WTC11 (cell line): ENCODE data around the gene SLC2A5.

Experiments used
- CBFB ChIP-seq: sonication (generic); formaldehyde crosslinking; IDR thresholded peaks from 2 replicates; pipeline ENCODE4 v1.8.1; 2022; ENCODE audit warnings: mild to moderate bottlenecking, low read depth, missing genetic modification reagents
- KAT7 ChIP-seq: sonication (generic); formaldehyde crosslinking; IDR thresholded peaks from 2 replicates; pipeline ENCODE4 v1.8.1; 2023; ENCODE audit warnings: missing genetic modification reagents, mild to moderate bottlenecking, borderline replicate concordance
- MXD4 ChIP-seq: fragments of 250-450 bp; sonication (Bioruptor Pico); IDR thresholded peaks from 2 replicates; pipeline ENCODE4 v1.8.0; 2021; ENCODE audit warnings: mild to moderate bottlenecking, moderate library complexity, borderline replicate concordance
- ZBTB21 ChIP-seq: sonication (generic); formaldehyde crosslinking; IDR thresholded peaks from 2 replicates; pipeline ENCODE4 v1.8.1; 2023; ENCODE audit warnings: mild to moderate bottlenecking, missing genetic modification reagents, borderline replicate concordance
- ZNF121 ChIP-seq: sonication (generic); formaldehyde crosslinking; IDR thresholded peaks from 2 replicates; pipeline ENCODE4 v1.8.0; 2023; ENCODE audit warnings: missing genetic modification reagents
- ZNF416 ChIP-seq: fragments of 250-450 bp; sonication (Bioruptor Pico); IDR thresholded peaks from 2 replicates; pipeline ENCODE4 v1.9.0; 2021; ENCODE audit warnings: mild to moderate bottlenecking, inconsistent platforms
- TF ChIP-seq, protein P1 (sequence below): fragments of 250-450 bp; sonication (Bioruptor Pico); IDR thresholded peaks from 2 replicates; pipeline ENCODE4 v2.1.2; 2022; ENCODE audit warnings: mild to moderate bottlenecking, moderate library complexity
- TF ChIP-seq, protein P2 (sequence below): fragments of 200-600 bp; IDR thresholded peaks from 2 replicates; pipeline ENCODE4 v1.8.0; 2022; ENCODE audit warnings: antibody characterized with exemption
- TF ChIP-seq, protein P3 (sequence below): sonication (generic); formaldehyde crosslinking; IDR thresholded peaks from 2 replicates; pipeline ENCODE4 v1.8.0; 2022; ENCODE audit warnings: mild to moderate bottlenecking, missing genetic modification reagents
- TF ChIP-seq, protein P4 (sequence below): sonication (generic); formaldehyde crosslinking; IDR thresholded peaks from 2 replicates; pipeline ENCODE4 v1.8.1; 2023; ENCODE audit warnings: mild to moderate bottlenecking, missing genetic modification reagents, borderline replicate concordance
- TF ChIP-seq, protein P5 (sequence below): sonication (generic); formaldehyde crosslinking; IDR thresholded peaks from 2 replicates; pipeline ENCODE4 v1.8.1; 2022; ENCODE audit warnings: missing genetic modification reagents, borderline replicate concordance
- TF ChIP-seq, protein P6 (sequence below): sonication (generic); formaldehyde crosslinking; IDR thresholded peaks from 2 replicates; pipeline ENCODE4 v1.8.1; 2023; ENCODE audit warnings: mild to moderate bottlenecking, missing genetic modification reagents
- TF ChIP-seq, protein P7 (sequence below): sonication (generic); formaldehyde crosslinking; conservative IDR thresholded peaks from 2 replicates; pipeline ENCODE4 v1.8.1; 2022; ENCODE audit warnings: mild to moderate bottlenecking, missing genetic modification reagents
- TF ChIP-seq, protein P8 (sequence below): sonication (generic); formaldehyde crosslinking; IDR thresholded peaks from 2 replicates; pipeline ENCODE4 v1.8.1; 2022; ENCODE audit warnings: mild to moderate bottlenecking, missing genetic modification reagents, moderate library complexity, borderline replicate concordance

DNA sequence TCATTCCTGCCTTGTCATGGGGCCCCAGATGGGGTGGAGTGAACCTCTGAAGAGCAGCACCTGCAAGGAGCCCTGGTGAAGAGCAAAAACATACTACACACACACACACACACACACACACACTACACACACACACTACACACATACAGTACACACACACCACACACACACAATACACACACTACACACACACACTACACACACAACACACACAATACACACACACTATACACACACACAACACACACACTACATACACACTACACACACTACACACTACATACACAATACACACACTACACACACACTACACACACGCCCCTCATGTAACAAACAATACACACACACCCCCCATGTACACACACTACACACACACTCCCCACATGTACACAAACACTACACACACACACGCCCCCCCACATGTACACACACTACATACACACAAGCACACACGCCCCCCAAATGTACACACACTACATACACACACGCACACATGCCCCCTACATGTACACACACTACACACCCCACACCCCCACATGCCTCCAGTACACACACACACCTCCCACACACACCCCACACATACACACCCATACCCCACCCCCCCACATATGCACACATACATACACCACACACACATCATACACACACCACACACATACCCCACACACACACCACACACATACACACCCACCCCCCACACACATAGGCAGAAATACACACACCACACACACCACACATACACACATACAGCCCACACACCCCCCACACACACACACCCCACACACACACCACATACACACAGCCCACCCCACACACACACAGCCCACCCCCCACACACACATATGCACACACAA lies 9.3 kb downstream of the SLC2A5 start:
- TF ChIP-seq, protein P1, sequence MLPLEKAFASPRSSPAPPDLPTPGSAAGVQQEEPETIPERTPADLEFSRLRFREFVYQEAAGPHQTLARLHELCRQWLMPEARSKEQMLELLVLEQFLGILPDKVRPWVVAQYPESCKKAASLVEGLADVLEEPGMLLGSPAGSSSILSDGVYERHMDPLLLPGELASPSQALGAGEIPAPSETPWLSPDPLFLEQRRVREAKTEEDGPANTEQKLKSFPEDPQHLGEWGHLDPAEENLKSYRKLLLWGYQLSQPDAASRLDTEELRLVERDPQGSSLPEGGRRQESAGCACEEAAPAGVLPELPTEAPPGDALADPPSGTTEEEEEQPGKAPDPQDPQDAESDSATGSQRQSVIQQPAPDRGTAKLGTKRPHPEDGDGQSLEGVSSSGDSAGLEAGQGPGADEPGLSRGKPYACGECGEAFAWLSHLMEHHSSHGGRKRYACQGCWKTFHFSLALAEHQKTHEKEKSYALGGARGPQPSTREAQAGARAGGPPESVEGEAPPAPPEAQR (CRISPR knock-in tag) = no peak
- TF ChIP-seq, protein P2, sequence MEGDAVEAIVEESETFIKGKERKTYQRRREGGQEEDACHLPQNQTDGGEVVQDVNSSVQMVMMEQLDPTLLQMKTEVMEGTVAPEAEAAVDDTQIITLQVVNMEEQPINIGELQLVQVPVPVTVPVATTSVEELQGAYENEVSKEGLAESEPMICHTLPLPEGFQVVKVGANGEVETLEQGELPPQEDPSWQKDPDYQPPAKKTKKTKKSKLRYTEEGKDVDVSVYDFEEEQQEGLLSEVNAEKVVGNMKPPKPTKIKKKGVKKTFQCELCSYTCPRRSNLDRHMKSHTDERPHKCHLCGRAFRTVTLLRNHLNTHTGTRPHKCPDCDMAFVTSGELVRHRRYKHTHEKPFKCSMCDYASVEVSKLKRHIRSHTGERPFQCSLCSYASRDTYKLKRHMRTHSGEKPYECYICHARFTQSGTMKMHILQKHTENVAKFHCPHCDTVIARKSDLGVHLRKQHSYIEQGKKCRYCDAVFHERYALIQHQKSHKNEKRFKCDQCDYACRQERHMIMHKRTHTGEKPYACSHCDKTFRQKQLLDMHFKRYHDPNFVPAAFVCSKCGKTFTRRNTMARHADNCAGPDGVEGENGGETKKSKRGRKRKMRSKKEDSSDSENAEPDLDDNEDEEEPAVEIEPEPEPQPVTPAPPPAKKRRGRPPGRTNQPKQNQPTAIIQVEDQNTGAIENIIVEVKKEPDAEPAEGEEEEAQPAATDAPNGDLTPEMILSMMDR = no peak
- TF ChIP-seq ZBTB21 (CRISPR knock-in tag) (no peak), KAT7 (no peak), ZNF416 (CRISPR knock-in tag) (no peak), CBFB (CRISPR knock-in tag) (no peak), MXD4 (no peak), ZNF121 (CRISPR knock-in tag) (no peak)
- TF ChIP-seq, protein P3, sequence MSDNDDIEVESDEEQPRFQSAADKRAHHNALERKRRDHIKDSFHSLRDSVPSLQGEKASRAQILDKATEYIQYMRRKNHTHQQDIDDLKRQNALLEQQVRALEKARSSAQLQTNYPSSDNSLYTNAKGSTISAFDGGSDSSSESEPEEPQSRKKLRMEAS (CRISPR knock-in tag) = no peak
- TF ChIP-seq, protein P4, sequence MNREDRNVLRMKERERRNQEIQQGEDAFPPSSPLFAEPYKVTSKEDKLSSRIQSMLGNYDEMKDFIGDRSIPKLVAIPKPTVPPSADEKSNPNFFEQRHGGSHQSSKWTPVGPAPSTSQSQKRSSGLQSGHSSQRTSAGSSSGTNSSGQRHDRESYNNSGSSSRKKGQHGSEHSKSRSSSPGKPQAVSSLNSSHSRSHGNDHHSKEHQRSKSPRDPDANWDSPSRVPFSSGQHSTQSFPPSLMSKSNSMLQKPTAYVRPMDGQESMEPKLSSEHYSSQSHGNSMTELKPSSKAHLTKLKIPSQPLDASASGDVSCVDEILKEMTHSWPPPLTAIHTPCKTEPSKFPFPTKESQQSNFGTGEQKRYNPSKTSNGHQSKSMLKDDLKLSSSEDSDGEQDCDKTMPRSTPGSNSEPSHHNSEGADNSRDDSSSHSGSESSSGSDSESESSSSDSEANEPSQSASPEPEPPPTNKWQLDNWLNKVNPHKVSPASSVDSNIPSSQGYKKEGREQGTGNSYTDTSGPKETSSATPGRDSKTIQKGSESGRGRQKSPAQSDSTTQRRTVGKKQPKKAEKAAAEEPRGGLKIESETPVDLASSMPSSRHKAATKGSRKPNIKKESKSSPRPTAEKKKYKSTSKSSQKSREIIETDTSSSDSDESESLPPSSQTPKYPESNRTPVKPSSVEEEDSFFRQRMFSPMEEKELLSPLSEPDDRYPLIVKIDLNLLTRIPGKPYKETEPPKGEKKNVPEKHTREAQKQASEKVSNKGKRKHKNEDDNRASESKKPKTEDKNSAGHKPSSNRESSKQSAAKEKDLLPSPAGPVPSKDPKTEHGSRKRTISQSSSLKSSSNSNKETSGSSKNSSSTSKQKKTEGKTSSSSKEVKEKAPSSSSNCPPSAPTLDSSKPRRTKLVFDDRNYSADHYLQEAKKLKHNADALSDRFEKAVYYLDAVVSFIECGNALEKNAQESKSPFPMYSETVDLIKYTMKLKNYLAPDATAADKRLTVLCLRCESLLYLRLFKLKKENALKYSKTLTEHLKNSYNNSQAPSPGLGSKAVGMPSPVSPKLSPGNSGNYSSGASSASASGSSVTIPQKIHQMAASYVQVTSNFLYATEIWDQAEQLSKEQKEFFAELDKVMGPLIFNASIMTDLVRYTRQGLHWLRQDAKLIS (CRISPR knock-in tag) = no peak
- TF ChIP-seq, protein P5, sequence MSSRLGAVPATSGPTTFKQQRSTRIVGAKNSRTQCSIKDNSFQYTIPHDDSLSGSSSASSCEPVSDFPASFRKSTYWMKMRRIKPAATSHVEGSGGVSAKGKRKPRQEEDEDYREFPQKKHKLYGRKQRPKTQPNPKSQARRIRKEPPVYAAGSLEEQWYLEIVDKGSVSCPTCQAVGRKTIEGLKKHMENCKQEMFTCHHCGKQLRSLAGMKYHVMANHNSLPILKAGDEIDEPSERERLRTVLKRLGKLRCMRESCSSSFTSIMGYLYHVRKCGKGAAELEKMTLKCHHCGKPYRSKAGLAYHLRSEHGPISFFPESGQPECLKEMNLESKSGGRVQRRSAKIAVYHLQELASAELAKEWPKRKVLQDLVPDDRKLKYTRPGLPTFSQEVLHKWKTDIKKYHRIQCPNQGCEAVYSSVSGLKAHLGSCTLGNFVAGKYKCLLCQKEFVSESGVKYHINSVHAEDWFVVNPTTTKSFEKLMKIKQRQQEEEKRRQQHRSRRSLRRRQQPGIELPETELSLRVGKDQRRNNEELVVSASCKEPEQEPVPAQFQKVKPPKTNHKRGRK (CRISPR knock-in tag) = no peak
- TF ChIP-seq, protein P6, sequence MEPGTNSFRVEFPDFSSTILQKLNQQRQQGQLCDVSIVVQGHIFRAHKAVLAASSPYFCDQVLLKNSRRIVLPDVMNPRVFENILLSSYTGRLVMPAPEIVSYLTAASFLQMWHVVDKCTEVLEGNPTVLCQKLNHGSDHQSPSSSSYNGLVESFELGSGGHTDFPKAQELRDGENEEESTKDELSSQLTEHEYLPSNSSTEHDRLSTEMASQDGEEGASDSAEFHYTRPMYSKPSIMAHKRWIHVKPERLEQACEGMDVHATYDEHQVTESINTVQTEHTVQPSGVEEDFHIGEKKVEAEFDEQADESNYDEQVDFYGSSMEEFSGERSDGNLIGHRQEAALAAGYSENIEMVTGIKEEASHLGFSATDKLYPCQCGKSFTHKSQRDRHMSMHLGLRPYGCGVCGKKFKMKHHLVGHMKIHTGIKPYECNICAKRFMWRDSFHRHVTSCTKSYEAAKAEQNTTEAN (CRISPR knock-in tag) = no peak
- TF ChIP-seq, protein P7, sequence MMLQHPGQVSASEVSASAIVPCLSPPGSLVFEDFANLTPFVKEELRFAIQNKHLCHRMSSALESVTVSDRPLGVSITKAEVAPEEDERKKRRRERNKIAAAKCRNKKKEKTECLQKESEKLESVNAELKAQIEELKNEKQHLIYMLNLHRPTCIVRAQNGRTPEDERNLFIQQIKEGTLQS (CRISPR knock-in tag) = no peak
- TF ChIP-seq, protein P8, sequence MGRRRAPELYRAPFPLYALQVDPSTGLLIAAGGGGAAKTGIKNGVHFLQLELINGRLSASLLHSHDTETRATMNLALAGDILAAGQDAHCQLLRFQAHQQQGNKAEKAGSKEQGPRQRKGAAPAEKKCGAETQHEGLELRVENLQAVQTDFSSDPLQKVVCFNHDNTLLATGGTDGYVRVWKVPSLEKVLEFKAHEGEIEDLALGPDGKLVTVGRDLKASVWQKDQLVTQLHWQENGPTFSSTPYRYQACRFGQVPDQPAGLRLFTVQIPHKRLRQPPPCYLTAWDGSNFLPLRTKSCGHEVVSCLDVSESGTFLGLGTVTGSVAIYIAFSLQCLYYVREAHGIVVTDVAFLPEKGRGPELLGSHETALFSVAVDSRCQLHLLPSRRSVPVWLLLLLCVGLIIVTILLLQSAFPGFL (CRISPR knock-in tag) = no peak
